Inflammatory macrophage (primary cell): ENCODE data around the gene USP15.
A peak's percentile ranks its signal among the peaks of the same experiment; 100 is the strongest.

Experiments used
- DNase-seq, 2 donors: peaks; one replicate each; pipeline ENCODE4 v3.0.0-alpha.2; 2020 to 2022

The USP15 gene

GRCh38 chr12:62284749-62285148 lies 24.5 kb downstream of the USP15 start:
- no peak for DNase-seq

- no peak for DNase-seq
These were observed 25.1 kb downstream of the USP15 start for GRCh38 chr12:62285284-62285683.

DNA sequence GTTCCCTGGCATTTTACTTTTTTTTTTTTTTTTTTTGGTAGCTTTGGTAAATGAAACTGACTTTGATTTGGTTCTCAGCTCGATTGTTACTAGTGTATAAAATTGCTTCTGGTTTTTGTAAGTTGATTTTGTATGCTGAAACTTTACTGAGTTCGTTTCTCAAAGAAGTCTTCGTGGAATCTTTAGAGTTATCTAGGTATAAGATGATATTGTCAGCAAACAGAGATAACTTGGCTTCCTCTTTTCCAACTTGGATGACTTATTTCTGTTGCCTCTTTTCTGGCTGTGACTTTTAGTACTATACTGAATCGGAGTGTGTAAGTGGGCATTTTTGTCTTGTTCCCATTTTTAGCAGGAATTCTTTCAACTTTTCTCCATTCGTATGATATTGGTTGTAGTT lies 28.1 kb downstream of the USP15 start:
- DNase-seq, result no peak

DNA sequence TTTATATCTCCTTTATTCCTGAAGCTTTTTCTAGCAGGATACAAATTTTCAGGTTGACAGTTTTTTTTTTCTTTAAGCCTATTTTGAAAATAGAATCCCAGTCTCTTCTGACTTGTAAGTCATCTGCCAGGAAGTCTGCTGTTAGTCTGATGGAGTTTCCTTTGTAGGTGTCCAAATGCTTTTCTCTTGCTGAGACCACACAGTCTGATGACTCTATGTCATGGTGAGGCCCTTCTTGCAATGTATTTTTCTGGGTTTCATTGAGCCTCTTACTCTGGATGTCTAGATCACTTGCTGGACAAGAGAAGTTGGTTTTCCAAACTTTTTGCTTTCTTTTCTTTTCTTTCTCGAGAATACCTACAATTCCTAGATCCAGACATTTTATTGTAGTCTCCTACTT lies 30.6 kb downstream of the USP15 start:
- DNase-seq, result peak; percentile 28 to 53

DNA sequence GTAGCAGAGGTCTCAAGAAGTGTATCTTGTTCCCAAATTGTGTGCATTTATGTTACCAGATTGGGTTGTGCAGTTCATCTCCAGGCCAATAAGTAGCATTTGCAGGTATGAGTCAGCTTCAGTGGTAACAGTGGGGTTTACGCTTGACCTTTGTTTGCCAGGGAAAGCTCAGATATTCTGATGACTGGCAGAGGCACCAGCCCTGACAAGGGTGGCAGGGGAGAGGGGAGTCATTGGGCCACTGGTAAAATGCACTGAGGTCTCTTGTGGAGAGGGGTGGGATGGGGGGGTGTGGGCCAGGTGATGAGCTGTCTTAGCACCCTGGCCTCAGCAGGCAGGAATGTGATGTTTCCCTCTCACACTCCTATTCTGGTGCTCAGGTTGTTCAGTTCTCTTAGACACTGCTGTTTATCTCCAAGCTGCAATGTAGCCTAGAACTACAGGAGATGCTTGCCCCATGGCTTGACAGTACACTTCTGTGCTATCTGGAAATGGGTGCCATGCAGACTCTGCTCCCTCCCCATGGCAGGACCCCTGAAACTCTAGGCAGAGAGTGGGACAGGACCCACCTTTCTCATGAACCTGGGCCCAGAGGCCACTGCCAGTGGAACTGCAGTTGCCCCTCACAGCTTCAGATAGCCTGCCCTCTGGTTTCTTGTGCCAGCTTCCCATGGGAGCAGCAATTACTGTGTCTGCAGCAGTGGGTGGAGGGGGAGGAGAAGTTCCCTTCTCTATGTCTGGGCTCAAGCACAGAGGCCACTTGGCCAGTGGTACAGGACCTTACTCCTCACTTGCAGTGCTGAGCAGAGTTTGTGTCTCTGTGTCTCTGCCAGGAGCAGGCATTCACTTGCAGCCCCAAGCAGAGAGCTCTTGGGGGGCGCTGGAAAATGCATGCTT lies 31.9 kb downstream of the USP15 start:
- peak; percentile 43 to 72 for DNase-seq

- peak in 1 of 2 donors; percentile 5 for DNase-seq
These were observed 32.6 kb downstream of the USP15 start for GRCh38 chr12:62292761-62293344.

DNA sequence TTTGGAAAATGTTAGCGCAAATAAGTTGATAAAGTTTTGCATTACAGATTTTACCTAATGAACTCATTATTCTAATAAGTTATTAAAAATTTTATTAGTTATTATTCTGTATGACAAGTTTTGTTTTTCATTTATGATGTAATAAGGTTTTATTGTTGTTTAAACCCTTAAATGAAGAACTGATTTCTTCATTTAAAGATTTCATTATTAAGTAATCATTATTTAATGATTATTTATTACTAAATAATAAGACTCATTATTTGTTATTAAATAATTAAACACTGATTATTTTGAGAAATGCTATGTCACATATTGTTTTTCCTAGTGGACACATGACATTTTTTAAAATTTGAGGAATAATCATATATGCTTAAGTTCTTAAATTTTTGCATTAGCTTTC lies 34.2 kb downstream of the USP15 start:
- no peak for DNase-seq

DNA sequence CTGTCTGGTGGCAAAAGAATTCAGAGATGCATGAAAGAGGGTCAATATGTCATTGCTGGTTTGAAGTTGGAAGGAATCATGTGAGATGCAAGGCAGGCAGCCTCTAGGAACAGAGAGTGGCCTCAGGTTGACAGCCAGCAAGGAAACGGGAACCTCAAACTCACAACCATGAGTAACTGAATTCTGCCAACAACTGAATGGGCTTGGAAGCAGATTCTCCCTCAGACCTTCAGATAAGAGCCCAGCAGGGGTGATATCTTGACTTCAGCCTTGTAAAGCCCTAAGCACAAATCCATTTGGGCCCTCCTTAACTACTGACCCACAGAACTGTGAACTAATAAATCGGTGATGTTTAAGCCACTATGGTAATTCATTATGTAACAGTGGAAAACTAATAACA lies 35.8 kb downstream of the USP15 start:
- no peak for DNase-seq

DNA sequence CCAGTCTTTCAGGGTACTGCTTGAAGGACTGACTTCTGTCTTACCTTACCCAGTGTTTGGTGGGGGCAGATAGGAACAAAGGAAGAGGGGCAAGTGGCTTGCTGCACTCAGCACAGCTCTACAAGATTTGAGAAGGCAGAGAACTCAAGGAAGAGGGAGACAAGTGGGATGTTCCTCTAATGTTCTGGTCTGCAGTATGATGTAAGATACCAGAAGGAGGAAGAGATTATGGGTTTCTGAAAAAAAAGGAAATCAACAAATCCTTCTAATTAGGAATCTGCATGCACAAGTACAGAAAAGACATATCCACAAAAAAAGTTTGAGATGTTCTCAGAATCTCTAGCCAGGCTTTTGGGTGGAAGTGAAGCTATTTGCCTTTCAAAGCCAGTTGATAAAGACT lies 37.1 kb downstream of the USP15 start:
- DNase-seq, result peak; percentile 59 to 66

DNA sequence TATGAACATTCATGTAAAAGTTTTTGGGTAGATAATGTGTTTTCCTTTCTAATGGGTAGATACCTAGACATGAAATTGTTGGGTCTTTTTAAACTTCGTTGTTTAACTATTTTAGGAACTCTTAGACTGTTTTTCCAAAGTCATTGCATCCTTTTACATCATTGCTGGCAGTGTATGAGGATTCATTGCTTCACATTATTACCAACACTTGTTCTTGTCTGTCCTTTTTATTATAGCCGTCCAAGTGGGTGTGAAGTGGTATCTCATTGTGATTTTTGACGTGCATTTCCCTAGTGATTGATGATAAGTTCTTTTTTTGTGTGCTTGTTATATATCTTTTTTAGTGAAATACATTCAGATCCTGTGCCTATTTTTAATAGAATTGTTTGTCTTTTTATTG lies 39.4 kb downstream of the USP15 start:
- no peak for DNase-seq

DNA sequence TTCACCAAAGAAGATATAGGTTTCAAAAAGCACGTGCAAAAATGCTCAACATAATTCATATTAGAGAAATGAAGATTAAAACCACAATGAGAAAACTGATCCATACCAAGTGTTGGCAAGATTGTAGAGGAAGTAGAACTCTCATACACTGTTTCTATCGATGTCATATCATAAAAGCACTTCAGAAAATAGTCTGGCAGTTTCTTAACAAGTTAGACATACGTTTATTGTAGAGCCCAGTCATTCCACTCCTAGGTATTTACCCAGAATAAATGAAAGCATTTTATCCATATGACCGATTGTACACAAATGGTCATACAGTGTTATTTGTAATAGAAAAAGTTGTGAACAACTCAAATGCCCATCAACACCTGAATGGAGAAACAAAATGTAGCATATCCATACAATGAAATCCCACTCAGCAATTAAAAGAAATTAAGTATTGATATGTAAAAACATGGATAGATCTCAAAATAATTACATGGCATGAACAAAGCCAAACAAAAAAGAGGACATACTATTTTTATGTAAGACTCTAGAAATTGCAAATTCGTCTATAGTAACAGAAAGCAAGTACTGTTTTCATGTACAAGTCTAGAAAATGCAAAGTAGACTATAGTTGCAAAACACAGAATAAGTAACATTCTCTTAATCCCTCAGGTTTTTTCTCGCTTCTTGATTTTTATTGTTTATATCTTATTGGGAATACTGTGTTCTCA lies 41.0 kb downstream of the USP15 start:
- DNase-seq, result no peak

- no peak for DNase-seq
These were observed 41.6 kb downstream of the USP15 start for GRCh38 chr12:62301799-62302133.

GRCh38 chr12:62304560-62304959 lies 44.4 kb downstream of the USP15 start:
- DNase-seq, result no peak

DNA sequence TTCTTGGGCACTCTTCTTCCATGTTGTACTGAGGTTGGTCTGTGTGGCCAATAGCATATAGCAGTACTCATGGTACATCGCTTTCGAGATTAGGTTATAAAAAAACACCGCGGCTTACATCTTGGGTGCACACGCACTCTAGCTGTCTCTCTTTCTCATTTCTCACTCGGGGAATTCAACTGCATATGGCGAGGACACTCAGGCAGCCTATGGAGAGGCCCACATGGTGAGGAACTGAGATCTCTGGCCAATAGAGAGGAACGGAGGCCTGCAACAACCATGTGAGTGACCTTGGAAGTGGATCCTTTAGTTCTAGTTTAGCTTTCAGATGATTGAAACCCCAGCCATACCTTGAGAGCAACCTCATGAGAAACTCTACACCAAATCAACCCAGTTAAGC lies 45.6 kb downstream of the USP15 start:
- DNase-seq, result no peak

- no peak for DNase-seq
These were observed 46.6 kb downstream of the USP15 start for GRCh38 chr12:62306569-62307530.

DNA sequence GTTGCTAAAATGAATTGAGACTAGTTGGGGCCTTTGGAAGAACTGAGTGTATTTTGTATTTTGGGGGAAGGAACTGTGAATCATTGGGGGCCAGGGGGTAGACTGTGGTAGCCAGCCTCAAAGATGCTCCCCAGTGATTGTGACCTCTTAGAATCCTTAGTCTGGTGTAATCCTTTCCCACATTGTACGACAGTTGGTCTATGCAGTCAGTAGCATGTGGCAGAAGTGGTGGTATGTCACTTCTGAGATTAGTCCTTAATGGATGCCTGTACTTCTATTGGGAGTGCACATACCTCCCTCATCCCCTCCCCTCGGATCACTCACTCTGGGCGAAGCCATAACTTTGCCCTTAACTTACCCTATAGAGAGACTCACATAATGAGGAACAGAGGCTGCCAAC lies 48.0 kb downstream of the USP15 start:
- no peak for DNase-seq

- DNase-seq, result no peak
These were observed 53.6 kb downstream of the USP15 start for GRCh38 chr12:62313727-62314380.

- DNase-seq, result no peak
These were observed 56.8 kb downstream of the USP15 start for GRCh38 chr12:62317017-62317416.

GRCh38 chr12:62319058-62319457 lies 58.9 kb downstream of the USP15 start:
- peak; percentile 56 to 62 for DNase-seq

DNA sequence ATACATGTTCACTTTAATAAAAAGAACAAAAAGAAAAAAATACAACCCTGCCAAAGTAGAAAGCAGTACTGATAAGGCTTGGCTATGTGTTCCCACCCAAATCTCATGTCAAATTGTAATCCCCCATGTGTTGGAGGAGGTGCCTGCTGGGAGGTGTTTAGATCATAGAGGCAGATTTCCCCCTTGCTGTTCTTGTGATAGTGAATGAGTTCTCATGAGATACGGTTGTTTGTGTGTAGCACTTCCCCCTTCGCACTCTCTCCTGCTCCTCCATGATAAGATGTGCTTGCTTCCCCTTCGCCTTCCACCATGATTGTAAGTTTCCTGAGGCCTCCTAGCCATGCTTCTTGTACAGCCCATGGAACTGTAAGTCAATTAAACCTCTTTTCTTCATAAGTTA lies 59.9 kb downstream of the USP15 start:
- no peak for DNase-seq

GRCh38 chr12:62323386-62323785 lies 63.2 kb downstream of the USP15 start:
- no peak for DNase-seq

DNA sequence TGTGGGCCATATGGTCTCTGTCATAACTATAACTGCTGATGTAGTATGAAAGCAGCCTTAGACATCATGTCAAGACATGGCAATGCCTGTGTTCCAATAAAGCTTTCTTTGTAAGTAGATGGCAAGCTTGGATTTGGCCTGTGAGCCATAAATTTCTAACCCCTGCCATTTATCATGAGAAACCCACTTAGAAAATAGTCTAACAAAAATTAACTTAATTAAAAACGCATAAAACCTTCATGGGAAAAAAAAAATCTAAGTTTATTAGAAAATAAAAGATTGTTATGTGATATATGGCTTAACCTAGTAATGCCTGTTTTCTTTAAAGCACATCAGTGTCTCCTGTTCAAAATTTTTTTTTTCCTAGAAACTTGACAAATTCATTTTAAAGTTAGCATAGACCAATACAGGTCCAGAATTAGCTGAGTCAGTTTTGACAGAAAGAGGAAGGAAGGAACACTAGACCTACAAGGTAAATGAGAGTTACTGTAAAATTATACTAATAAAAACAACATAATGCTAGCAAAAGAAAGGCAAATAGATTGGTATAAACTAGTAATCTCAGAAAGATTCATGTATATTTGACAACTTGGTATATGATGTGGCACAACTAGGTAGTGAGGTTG lies 68.2 kb downstream of the USP15 start:
- DNase-seq, result no peak
